Left forelimb (tissue), 1 donor: ENCODE measurements around the gene CLIC1.

ENCODE experiments used
- DNase-seq: peaks from one replicate; pipeline ENCODE4 v3.0.0-alpha.2; 2018; ENCODE audit warnings: low spot score

Gene CLIC1

DNA sequence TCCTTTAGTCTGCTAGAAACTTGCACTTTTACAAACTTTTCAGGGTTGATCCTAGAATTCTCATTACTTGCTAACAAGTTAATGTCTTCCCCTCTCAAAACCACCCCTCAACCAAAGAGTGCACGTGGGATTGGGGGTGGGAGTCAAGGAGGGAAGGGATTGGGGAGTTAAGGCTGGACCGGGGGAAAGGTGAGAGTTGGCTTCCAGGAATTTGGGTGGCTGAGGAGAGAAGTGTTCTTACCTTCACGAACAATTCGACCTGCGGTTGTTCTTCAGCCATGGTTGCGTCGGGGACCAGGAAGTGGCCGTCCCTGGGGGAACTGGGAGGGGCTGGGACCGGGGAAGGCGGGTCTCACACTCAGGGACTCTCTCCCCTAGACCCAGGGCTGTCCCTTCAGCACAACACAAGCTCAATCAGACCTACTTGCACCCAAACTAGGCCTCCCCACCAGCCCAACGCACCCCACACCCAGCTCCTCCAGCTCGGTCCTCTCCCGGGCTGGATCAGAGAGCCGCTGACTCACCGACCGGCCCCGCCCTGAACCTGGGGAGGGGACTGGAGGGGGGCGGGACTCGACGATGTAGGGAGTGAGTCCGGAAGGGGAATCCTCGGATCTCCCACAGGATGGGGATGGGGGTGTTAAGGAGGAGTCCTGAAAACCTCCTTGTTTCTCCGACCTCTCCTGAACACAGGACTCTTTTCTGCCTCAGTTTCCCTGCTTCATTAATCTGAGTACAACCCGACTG, at the start of gene CLIC1:
Gene CLIC1, minus strand, starts transcription at position 510 of the 747 bp plus-strand sequence. Its CDS starts 230 bp downstream, at position 280.
- peak; percentile 91 for DNase-seq

- no peak for DNase-seq
Observed at GRCh38 chr6:31785475-31785874, 49.1 kb upstream of the CLIC1 start.

- DNase-seq: peak; percentile 61
Observed at GRCh38 chr6:31784098-31784925, 48.0 kb upstream of the CLIC1 start.

DNA sequence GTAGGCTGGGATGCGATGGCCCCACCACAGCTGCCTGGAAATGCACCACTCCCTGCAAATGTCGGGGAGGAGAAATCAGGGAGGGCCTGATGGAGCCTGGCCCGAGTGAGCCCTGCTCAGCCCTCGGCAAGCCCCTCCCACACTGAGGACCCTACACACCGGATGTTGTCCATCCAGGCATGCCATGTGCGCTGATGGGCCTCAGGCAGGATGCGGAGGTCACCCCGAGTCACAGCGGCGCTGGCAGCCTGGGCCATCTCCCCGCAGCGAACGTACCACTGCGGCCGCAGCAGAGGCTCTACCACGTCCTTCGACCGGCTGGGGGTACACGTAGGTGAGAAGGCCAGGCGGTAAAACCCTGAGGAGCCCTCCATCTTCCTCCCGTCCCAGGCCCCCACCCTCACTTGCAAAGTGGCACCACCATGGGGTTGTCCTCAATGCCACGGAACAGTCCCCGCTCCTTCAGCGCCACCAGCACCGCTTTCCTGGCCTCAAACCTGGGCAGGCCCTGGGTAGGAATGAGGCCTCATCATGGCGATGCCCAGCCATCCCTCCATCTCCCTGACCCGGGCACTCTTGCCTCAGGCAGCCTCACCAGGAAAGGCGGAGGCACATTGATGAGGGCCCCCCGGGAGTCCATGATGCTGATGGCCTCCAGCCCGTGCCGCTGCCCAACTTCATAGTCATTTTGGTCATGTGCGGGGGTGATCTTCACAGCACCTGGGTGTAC, 46.0 kb upstream of the CLIC1 start:
- DNase-seq: peak; percentile 60

DNA sequence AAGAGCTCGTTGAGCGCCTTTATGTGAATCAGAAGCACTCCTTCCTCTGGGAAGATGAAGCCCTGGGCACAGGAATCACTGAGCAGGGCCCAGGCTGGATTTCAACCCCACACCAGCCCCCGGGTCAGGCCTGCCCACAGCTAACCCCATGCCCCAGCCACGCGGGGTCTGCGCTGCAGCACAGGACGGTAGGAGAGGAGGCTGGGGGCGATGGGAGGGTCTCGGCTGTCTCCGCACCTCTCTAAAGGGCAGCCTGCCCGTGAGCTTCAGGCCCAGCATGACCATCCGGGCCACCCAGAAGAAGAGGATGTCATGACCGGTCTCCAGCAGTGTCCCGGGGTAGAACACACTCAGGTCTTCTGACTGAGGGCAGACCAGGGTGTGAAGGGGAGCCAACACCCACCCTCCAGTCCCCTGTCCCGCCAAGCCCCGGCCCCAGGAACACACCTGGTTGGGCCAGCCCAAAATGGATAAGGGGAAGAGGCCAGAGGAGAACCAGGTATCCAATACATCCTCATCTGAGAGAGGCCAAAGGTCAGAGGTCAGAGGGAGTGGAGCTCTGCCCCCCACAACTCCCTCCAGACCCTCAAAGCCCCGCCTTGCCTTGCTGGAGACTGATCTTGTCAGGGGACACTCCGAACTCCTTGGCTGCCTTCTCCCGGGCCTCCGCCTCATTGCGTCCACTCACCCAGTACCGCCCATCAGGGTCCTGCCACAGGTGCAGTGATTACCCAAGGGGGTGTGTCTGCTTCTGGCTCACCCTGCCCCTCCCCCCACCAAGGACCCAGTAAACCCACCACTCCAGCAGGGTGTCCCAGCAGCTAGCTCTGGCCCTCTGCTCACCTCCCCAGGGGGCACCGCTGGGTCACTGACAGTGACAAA, 45.2 kb upstream of the CLIC1 start:
- no peak for DNase-seq

DNA sequence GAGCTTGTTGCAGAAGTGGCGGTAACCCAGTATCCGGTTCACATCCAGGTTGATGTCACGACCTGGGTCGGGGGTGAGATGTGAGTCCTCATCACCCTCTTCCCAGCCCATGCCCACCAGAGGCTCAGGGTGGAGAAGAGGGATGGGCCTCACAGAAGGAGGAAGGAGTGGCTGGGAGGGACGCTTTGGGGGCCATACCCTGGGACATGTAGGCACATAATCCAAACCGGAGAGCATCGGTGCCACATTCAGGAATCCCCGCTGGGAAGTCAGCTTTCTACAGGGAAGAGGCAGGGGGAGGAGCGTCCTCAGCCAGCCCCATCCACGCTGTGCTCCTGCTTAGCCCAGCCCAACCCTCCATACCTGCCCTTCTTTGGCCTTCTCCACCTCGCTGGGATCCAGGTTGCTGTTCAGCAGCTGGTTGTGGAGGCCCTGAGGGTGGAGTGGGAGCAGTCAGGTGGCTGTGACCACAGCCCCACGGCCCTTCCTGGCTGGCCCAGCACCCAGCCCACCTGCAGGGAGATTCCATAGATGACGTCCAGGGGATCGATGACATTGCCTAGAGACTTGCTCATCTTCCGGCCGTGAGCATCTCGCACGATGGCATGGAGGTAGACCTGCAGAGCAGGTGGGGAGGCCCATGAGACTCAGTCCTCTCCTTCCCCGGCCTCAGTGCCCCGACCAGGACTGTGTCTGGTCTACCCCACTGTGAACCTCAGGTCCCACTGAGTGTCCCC, 44.3 kb upstream of the CLIC1 start:
- peak; percentile 34 for DNase-seq

- DNase-seq: peak; percentile 64
Observed at GRCh38 chr6:31779908-31780307, 43.6 kb upstream of the CLIC1 start.

- no peak for DNase-seq
Observed at GRCh38 chr6:31778999-31779885, 42.9 kb upstream of the CLIC1 start.

DNA sequence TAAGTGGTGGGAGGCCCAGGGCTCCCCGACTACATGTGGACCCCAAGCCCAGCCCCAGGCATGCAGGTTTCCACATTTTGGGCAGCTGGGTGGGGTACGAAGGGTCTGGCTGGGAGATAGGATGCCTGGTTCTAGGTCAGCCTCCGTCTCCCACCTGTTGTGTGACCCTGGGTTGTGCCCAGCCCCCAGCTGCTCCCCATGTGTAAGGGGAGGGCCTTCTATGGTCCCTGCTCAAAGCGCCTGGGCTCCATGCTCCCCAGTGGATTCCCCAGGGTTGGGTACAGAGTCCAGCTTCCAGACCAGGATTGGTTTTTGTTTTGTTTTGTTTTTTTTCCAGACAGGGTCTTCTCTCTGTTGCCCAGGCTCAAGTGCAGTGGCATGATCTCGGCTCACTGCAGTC, 41.9 kb upstream of the CLIC1 start:
- DNase-seq: peak; percentile 46

DNA sequence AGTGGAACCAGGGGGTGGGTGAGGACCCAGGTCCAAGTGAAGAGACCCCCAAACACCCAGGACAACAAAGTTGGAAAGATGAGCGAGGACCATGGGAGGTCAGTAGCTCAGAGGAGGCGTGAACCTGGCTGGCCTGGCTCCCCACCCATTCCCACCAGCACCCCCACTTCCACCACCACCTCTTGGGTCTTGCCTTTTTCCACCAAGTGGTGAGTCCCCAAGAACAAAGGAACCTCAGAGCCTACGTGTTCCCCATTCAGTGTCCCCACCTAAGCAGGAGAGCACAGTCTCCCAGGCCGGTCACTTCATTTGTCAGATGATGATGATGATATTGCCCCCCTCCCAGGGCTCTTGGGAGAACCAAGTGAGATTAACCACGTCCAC, 41.3 kb upstream of the CLIC1 start:
- DNase-seq: peak; percentile 48

DNA sequence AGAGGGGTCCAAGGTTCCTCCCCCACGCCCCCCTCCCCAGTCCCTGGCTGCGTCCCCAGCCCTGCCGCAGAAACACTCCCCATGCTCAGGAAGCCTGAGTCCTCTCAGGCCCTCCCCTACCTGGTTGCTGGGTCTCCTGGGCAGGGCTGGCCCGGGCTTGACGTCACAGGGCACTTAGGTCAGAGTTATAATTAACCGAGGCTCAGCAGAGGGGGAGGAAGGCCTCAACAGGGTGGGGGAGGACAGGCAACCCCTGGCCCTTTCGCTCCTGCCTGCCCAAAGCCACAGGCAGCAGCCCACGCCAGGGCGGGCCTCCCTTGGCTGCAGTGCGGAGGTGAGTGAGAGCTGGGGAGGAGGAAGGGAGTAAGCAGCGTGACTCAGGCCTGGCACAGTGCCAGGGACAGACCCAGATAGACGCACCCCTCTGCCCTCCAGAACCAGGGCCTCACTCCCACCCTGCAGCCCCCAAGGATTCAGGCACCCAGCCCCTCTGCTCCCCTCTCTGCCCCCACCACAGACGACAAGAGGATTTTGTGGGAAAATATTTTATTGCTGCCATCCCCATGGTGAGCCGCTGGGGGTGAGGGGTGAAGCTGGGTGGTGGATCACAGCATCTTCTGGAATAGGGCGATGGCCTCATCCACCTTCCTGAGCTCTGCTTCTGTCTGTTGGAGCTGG, 40.8 kb upstream of the CLIC1 start, which contains the start of gene VWA7:
Gene VWA7, minus strand, starts transcription at position 340 of the 678 bp plus-strand sequence. CDS start 549 bp downstream, outside the sequence.
- peak; percentile 63 for DNase-seq

DNA sequence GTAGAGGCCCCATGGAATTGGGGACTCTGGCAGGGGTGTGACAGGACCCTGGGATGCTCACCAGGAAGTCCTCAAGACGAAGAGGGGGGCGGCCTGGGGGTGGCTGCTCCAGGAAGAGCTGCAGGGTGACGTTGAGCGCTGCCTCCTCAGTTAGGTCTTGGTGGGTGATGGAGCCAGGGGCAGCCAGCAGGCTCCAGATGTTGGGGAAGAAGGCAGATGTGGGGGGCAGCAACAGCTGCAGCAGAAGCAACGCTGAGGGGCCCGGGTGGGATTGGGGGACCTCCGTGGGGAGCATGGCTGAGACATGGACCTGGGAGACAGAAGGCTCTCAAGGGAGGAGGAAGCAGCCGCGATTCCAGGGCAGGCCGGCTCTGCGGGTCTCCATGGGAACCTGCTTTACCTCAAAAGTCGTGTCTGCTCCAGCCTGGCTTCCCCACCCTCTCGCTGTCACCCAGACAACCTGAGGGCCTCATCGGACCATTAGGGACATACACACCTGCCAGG, 40.2 kb upstream of the CLIC1 start:
- peak; percentile 53 for DNase-seq

DNA sequence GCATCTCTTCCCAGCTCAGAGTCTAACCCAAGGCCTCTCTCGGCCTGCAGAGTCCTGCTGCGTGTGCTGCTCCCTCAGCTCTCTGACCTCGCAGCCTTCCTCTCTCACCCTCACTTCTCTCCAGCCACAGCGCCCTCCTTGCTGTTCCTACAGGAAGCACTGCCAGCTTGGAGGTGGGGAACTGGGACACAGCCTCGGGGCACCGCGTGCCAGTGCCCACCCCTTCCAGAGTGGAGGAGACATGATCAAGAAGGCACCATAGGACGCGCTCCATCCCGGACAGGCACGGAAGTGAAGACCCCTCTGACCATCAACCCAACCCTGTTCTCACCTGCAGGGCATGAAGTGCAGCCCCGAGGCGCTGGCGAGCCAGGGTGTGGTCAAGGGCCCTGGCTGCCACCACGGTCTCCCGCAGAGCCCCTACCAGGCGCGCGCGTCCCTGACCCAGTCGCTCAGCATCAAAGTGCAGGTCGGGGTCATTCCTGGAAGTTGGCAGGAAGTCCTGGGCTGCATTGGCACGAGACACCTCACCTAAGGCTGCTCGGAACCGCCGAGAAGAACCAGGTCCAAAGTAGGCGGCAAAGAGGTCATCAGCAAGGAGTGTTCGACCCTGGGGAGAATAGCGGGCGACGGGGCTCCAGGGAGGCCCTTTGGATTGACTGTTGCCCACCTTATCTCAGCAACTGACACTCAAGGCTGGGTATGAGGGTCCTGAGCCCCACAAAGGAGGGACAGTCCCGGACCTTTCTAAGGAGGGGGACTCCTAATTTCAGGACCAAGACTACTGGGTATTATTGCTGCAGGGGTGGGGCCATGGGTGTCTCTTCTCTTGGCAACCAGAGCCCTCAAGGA, 39.5 kb upstream of the CLIC1 start:
- peak; percentile 50 for DNase-seq

GRCh38 chr6:31775184-31775583, 38.9 kb upstream of the CLIC1 start:
- DNase-seq: peak; percentile 34

GRCh38 chr6:31771992-31772358, 35.6 kb upstream of the CLIC1 start:
- no peak for DNase-seq

DNA sequence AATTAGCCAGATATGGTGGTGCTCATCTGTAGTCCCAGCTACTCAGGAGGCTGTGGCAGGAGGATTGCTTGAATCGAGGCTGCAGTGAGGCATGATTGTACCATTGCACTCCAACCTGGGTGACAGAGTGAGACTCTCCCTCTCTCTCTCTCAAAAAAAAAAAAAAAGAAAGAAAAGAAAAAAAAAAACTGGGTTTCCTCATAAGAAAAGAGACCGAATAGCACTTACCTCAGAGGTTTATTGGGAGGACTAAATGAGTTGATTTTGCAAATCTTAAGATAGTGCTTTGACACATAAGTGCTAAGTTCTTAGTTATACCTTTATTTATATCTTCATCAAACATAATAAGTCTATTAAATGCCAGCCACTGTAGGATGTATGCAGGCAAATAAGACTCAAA, 34.5 kb upstream of the CLIC1 start:
- DNase-seq: no peak

DNA sequence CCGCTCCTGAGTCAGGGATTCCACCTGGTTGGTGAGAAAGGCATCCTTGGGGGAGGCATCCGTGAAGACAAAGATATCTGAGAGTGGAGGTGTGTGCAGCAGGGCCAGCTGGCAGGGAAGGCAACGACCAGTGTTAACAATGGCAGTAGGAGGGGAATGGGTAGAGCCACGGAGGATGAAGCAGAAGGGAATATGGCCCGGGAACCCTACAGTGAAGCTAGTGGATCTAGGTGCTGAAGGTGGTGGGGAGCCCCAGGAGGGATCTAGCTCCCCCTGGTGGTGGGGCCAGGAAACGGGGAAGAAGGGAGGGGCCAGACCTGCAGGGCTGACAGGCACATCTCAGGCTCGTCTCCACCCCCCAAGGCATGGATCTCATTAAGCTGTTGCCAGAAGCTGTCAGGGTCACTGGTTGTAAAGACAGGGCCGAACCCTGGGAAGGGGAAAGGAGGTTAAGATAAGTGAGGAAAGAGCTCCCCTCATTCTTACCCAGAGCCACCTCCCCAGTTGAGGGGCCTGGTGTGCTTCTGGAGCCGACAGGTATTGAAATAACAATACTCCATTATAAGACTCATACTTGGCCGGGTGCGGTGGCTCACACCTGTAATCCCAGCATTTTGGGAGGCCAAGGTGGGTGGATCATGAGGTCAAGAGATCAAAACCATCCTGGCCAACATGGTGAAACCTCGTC, 33.5 kb upstream of the CLIC1 start:
- DNase-seq: no peak
